ENCODE data around the gene GNAO1.

DNA sequence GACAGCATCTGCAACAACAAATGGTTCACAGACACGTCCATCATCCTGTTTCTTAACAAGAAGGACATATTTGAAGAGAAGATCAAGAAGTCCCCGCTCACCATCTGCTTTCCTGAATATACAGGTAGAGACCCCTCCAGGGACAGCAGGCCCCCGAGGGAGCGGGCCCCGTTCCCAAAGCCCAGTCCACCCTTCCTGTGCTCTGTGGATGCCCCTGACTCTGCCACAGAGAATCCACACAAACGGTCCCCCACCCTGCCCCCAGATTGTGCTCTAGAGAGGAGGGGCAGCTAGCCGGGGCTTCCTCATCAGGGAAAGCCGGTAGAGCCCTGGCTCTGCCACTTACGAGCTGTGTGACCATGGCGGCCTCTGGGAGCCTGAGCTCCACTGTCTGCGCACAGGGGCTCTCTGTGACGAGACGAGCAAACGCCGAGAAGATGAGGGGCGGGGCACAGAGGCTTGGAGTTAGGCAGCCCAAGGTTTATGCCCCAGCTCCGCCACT lies 149.6 kb downstream of the GNAO1 start:
- TF ChIP-seq, protein P1, sequence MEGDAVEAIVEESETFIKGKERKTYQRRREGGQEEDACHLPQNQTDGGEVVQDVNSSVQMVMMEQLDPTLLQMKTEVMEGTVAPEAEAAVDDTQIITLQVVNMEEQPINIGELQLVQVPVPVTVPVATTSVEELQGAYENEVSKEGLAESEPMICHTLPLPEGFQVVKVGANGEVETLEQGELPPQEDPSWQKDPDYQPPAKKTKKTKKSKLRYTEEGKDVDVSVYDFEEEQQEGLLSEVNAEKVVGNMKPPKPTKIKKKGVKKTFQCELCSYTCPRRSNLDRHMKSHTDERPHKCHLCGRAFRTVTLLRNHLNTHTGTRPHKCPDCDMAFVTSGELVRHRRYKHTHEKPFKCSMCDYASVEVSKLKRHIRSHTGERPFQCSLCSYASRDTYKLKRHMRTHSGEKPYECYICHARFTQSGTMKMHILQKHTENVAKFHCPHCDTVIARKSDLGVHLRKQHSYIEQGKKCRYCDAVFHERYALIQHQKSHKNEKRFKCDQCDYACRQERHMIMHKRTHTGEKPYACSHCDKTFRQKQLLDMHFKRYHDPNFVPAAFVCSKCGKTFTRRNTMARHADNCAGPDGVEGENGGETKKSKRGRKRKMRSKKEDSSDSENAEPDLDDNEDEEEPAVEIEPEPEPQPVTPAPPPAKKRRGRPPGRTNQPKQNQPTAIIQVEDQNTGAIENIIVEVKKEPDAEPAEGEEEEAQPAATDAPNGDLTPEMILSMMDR (IDR thresholded peaks at IDR 0.05) = no peak
- TF ChIP-seq EZH2 (IDR thresholded peaks at IDR 0.05) (no peak), EZH2phosphoT487 (IDR thresholded peaks at IDR 0.05) (no peak)

Measured in neural progenitor cell (in vitro differentiated cells).